GM13976 (cell line): ENCODE data around the gene MALSU1.

ENCODE experiments used
- DNase-seq: peaks from one replicate; pipeline ENCODE4 v3.0.0; 2012; ENCODE audit warnings: low spot score
- in situ Hi-C: fragments of 300-500 bp; cut with MboI; formaldehyde crosslinking; loops from one replicate; pipeline ENCODE4 v1.12.0; 2022; ENCODE audit warnings: low sequenced_read_pairs, mixed read lengths, inconsistent platforms; ENCODE audit not compliant: unreplicated experiment
- TF ChIP-seq, protein P1 (sequence below): IDR thresholded peaks from 2 replicates; pipeline ENCODE4 v1.5.1; 2012; ENCODE audit warnings: borderline replicate concordance, mild to moderate bottlenecking; ENCODE audit not compliant: insufficient read depth; ENCODE audit errors: extremely low read depth, missing control alignments, control extremely low read depth

MALSU1 gene

GRCh38 chr7:23298885-23299769, at the start of gene MALSU1:
Gene MALSU1 (plus strand): TSS chr7:23299339. CDS start chr7:23299353, 14 bp downstream.
- TF ChIP-seq, protein P1, sequence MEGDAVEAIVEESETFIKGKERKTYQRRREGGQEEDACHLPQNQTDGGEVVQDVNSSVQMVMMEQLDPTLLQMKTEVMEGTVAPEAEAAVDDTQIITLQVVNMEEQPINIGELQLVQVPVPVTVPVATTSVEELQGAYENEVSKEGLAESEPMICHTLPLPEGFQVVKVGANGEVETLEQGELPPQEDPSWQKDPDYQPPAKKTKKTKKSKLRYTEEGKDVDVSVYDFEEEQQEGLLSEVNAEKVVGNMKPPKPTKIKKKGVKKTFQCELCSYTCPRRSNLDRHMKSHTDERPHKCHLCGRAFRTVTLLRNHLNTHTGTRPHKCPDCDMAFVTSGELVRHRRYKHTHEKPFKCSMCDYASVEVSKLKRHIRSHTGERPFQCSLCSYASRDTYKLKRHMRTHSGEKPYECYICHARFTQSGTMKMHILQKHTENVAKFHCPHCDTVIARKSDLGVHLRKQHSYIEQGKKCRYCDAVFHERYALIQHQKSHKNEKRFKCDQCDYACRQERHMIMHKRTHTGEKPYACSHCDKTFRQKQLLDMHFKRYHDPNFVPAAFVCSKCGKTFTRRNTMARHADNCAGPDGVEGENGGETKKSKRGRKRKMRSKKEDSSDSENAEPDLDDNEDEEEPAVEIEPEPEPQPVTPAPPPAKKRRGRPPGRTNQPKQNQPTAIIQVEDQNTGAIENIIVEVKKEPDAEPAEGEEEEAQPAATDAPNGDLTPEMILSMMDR, result no peak
- peak; percentile 97 for DNase-seq
- in situ Hi-C loops, result loop anchor here (25.0 kb wide), 1 partner anchor 413 kb away; the partner anchor contains the start of gene STK31

GRCh38 chr7:23249486-23249885, 49.7 kb upstream of the MALSU1 start:
- DNase-seq, result no peak
- TF ChIP-seq, protein P1, result no peak
- in situ Hi-C loops, result no loop called here

- no peak for DNase-seq
- TF ChIP-seq, protein P1, result no peak
- in situ Hi-C loops, result no loop called here
Measured at GRCh38 chr7:23254051-23254681, 45.0 kb upstream of the MALSU1 start.

DNA sequence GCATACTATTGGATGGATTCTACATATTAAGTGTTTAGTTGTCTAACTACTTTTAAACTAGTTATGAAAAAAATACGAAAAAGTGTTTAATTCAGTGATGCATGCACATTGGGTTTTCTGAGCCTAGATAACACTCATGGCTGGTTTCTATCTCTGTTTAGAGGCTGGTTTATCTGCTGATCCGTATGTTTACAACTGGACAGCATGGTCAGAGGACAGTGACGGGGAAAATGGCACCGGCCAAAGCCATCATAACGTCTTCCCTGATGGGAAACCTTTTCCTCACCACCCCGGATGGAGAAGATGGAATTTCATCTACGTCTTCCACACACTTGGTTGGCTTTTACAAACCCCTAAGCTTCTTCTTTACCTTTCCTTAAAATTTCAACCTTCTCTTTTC, 42.4 kb upstream of the MALSU1 start:
- in situ Hi-C loops, result no loop called here
- DNase-seq, result no peak
- TF ChIP-seq, protein P1, result no peak

GRCh38 chr7:23260371-23260770, 38.8 kb upstream of the MALSU1 start:
- TF ChIP-seq, protein P1, result no peak
- DNase-seq, result no peak
- in situ Hi-C loops, result no loop called here

- in situ Hi-C loops, result no loop called here
- DNase-seq, result peak; percentile 80
- TF ChIP-seq, protein P1, result peak; percentile 87
Measured at GRCh38 chr7:23261843-23262452, 37.2 kb upstream of the MALSU1 start.
